ENCODE data around the gene MAGI2. TPM values are rescaled to one million over a fixed set of nuclear protein-coding genes. Genes with fewer than 3 reads are reported as not detected.
"Not testable (repeated sequence)": the region's sequence is repeated elsewhere in the genome, so short reads cannot be mapped to it uniquely, and the experiment has no call there.

The MAGI2 gene
- total RNA-seq, 1 donor from 2014 or later, result 5.4 TPM

DNA sequence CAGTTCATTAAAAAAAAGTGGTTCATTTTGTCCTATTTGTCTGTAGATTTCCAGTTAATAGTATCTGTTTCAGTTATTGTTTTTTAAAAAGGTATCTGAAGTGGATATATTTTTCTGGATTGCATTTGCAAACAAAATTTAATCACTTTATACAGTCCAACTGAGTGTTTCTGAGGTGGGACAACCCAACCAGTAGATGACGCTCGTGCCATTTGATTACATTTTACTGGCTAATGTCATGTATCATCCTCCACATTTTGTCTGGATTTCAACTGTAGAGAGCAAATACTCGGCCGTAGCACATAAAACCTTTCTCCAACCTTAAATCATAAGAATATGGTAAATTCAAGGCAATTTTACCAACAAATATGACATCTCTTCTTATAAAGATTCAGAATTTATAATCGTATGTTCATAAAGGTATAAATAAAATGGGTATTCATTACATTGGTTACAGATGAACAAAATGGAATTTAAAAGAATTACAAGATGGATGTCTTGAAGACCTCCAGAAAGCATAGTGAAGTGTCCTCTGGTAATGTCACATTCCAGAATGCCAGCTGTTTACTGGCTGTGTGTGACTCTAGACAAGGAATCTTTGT, 865.9 kb downstream of the MAGI2 start:
- Mint-ChIP-seq H3K27ac (ENCODE audit: unreplicated experiment) (no peak overlapping the region), H3K36me3 (ENCODE audit: low read depth, unreplicated experiment) (no peaks in the 10 kb centered on the region), H3K9me3 (ENCODE audit: unreplicated experiment) (no peaks in the 10 kb centered on the region), H3K4me3 (ENCODE audit: unreplicated experiment) (no peak overlapping the region), H3K27me3 (ENCODE audit: low read depth, unreplicated experiment) (no peaks in the 10 kb centered on the region), H3K4me1 (ENCODE audit: low read depth, unreplicated experiment) (peaks cover 2% of the 10 kb centered on the region)
- no peaks in the 10 kb centered on the region for H3K27me3 ChIP-seq (ENCODE audit: insufficient read depth, low read length)
- no peaks in the 10 kb centered on the region for H3K4me1 ChIP-seq (ENCODE audit: insufficient read depth, low read length)
- H4K20me1 ChIP-seq (ENCODE audit: insufficient read depth, low read length), result no peaks in the 10 kb centered on the region
- H3K9me3 ChIP-seq (ENCODE audit: insufficient read depth, low read depth, low read length), result no peaks in the 10 kb centered on the region
- TF ChIP-seq EZH2 (IDR thresholded peaks at IDR 0.05; ENCODE audit: insufficient read depth, low read length), result no peak
- TF ChIP-seq, protein P1, sequence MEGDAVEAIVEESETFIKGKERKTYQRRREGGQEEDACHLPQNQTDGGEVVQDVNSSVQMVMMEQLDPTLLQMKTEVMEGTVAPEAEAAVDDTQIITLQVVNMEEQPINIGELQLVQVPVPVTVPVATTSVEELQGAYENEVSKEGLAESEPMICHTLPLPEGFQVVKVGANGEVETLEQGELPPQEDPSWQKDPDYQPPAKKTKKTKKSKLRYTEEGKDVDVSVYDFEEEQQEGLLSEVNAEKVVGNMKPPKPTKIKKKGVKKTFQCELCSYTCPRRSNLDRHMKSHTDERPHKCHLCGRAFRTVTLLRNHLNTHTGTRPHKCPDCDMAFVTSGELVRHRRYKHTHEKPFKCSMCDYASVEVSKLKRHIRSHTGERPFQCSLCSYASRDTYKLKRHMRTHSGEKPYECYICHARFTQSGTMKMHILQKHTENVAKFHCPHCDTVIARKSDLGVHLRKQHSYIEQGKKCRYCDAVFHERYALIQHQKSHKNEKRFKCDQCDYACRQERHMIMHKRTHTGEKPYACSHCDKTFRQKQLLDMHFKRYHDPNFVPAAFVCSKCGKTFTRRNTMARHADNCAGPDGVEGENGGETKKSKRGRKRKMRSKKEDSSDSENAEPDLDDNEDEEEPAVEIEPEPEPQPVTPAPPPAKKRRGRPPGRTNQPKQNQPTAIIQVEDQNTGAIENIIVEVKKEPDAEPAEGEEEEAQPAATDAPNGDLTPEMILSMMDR (IDR thresholded peaks at IDR 0.05; ENCODE audit: insufficient read depth, low read depth, low read length), result peak; percentile 15
- no peak overlapping the region for H3K4me3 ChIP-seq (ENCODE audit: insufficient read depth, low read depth, low read length)
- H2AFZ ChIP-seq (ENCODE audit: low read depth, low read length), result no peak overlapping the region
- no peak overlapping the region for H3K9ac ChIP-seq (ENCODE audit: low read length)
- no peaks in the 10 kb centered on the region for H3K36me3 ChIP-seq (ENCODE audit: insufficient read depth, low read length)
- H3K79me2 ChIP-seq (ENCODE audit: insufficient read depth, low read length), result no peaks in the 10 kb centered on the region
- DNase-seq (ENCODE audit: low read depth) (no peak), FAIRE-seq (no peak)
- H3K27ac ChIP-seq (ENCODE audit: low read depth, low read length), result no peak overlapping the region
- H3K4me2 ChIP-seq (ENCODE audit: low read length), result no peak overlapping the region

DNA sequence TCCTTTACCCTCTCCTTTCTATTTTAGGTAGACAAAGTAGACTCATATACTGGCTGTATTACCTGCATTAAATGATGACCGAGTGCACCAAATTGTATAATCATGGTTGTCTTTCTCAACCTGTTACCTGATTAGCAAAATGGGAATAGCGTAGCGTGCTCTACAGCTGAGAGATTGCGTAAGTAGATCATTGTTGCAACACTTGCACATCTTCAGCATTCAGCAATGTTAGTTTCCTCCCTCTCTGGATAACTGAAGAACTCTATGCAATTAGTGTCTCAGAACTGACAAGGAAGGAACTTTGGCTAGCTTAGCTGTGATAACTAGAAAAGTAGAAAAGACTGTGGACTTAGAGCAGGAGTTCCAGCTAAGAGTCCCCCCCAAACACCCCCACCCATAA, 867.5 kb downstream of the MAGI2 start:
- no peak overlapping the region for H3K9ac ChIP-seq (ENCODE audit: low read length)
- no peak overlapping the region for H3K4me2 ChIP-seq (ENCODE audit: low read length)
- no peaks in the 10 kb centered on the region for H4K20me1 ChIP-seq (ENCODE audit: insufficient read depth, low read length)
- no peak overlapping the region for H2AFZ ChIP-seq (ENCODE audit: low read depth, low read length)
- H3K4me1 ChIP-seq (ENCODE audit: insufficient read depth, low read length), result no peaks in the 10 kb centered on the region
- no peak overlapping the region for H3K27ac ChIP-seq (ENCODE audit: low read depth, low read length)
- H3K27ac Mint-ChIP-seq (ENCODE audit: unreplicated experiment), result no peak overlapping the region
- no peaks in the 10 kb centered on the region for H3K9me3 ChIP-seq (ENCODE audit: insufficient read depth, low read depth, low read length)
- DNase-seq (ENCODE audit: low read depth) (no peak), FAIRE-seq (no peak)
- H3K9me3 Mint-ChIP-seq (ENCODE audit: unreplicated experiment), result no peaks in the 10 kb centered on the region
- H3K79me2 ChIP-seq (ENCODE audit: insufficient read depth, low read length), result no peaks in the 10 kb centered on the region
- H3K4me3 Mint-ChIP-seq (ENCODE audit: unreplicated experiment), result no peak overlapping the region
- no peaks in the 10 kb centered on the region for H3K36me3 ChIP-seq (ENCODE audit: insufficient read depth, low read length)
- no peaks in the 10 kb centered on the region for H3K27me3 Mint-ChIP-seq (ENCODE audit: low read depth, unreplicated experiment)
- TF ChIP-seq EZH2 (IDR thresholded peaks at IDR 0.05; ENCODE audit: insufficient read depth, low read length), result no peak
- TF ChIP-seq, protein P1 (IDR thresholded peaks at IDR 0.05; ENCODE audit: insufficient read depth, low read depth, low read length), result no peak
- no peaks in the 10 kb centered on the region for H3K27me3 ChIP-seq (ENCODE audit: insufficient read depth, low read length)
- H3K4me1 Mint-ChIP-seq (ENCODE audit: low read depth, unreplicated experiment), result peaks cover 2% of the 10 kb centered on the region
- H3K4me3 ChIP-seq (ENCODE audit: insufficient read depth, low read depth, low read length), result no peak overlapping the region
- H3K36me3 Mint-ChIP-seq (ENCODE audit: low read depth, unreplicated experiment), result no peaks in the 10 kb centered on the region

DNA sequence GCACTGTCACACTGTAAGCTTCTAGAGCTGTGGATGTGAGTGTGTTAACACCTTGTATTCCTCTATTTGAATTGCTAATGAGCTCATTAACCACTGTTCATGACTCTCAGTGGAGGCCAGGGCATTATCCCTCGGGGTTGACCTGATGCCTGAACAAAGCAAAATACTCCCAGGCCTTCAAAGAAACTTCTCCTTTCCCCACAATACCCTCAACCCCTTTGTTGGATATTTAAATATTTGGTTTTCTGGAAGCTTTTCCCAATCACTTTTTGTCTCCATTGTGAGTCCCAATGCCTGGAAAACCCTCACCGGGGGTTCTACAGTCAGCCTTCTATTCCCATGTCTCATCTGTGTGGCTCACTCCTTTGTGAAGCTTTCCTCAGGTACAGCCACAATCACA, 874.8 kb downstream of the MAGI2 start:
- FAIRE-seq, result no peak

DNA sequence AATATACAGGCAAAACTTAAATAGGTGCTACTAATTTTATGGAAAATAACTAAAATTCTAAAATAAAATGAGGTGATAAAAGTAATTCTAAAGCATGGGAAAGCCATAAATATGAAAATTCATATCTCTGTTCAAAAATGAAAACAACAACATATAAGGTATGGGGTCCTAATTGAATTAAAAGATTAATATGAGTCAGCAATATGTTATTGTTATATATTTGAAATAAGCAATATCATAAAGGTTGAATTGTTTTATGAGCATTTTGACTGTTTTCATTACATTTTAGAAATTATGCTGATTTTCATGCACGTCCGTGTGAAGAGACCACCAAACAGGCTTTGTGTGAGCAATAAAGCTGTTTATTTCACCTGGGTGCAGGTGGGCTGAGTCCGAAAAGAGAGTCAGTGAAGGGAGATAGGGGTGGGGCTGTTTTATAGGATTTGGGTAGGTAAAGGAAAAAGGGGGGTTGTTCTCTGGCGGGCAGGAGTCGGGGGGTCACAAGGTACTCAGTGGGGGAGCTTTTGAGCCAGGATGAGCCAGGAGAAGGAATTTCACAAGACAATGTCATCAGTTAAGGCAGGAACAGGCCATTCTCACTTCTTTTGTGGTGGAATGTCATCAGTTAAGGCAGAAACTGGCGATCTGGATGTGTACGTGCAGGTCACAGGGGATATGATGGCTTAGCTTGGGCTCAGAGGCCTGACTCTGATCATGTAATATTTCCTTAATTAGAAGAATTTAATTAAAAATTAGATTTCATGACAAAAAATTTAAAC, 876.1 kb downstream of the MAGI2 start:
- H3K79me2 ChIP-seq (ENCODE audit: insufficient read depth, low read length); H3K4me3 ChIP-seq (ENCODE audit: insufficient read depth, low read depth, low read length); H3K4me1 Mint-ChIP-seq (ENCODE audit: low read depth, unreplicated experiment); H3K4me1 ChIP-seq (ENCODE audit: insufficient read depth, low read length); H3K9ac ChIP-seq (ENCODE audit: low read length); H3K27me3 ChIP-seq (ENCODE audit: insufficient read depth, low read length); H3K4me3 Mint-ChIP-seq (ENCODE audit: unreplicated experiment); DNase-seq (ENCODE audit: low read depth); H3K36me3 ChIP-seq (ENCODE audit: insufficient read depth, low read length); H2AFZ ChIP-seq (ENCODE audit: low read depth, low read length); H3K27ac Mint-ChIP-seq (ENCODE audit: unreplicated experiment); H4K20me1 ChIP-seq (ENCODE audit: insufficient read depth, low read length); H3K27me3 Mint-ChIP-seq (ENCODE audit: low read depth, unreplicated experiment); FAIRE-seq; H3K9me3 Mint-ChIP-seq (ENCODE audit: unreplicated experiment); H3K4me2 ChIP-seq (ENCODE audit: low read length); H3K27ac ChIP-seq (ENCODE audit: low read depth, low read length); H3K36me3 Mint-ChIP-seq (ENCODE audit: low read depth, unreplicated experiment); H3K9me3 ChIP-seq (ENCODE audit: insufficient read depth, low read depth, low read length): not testable (repeated sequence)

More for the DNA sequence above, 874.8 kb downstream of the MAGI2 start:
- DNase-seq (ENCODE audit: low read depth), result no peak
- Mint-ChIP-seq H3K9me3 (ENCODE audit: unreplicated experiment) (no peaks in the 10 kb centered on the region), H3K27ac (ENCODE audit: unreplicated experiment) (no peak overlapping the region), H3K36me3 (ENCODE audit: low read depth, unreplicated experiment) (no peaks in the 10 kb centered on the region), H3K4me3 (ENCODE audit: unreplicated experiment) (no peak overlapping the region), H3K27me3 (ENCODE audit: low read depth, unreplicated experiment) (no peaks in the 10 kb centered on the region), H3K4me1 (ENCODE audit: low read depth, unreplicated experiment) (peaks cover 7% of the 10 kb centered on the region)
- no peak for TF ChIP-seq EZH2 (IDR thresholded peaks at IDR 0.05; ENCODE audit: insufficient read depth, low read length)
- TF ChIP-seq, protein P1 (IDR thresholded peaks at IDR 0.05; ENCODE audit: insufficient read depth, low read depth, low read length), result no peak
- Histone ChIP-seq H3K4me1 (ENCODE audit: insufficient read depth, low read length) (no peaks in the 10 kb centered on the region), H3K9ac (ENCODE audit: low read length) (no peak overlapping the region), H3K27me3 (ENCODE audit: insufficient read depth, low read length) (no peaks in the 10 kb centered on the region), H3K4me3 (ENCODE audit: insufficient read depth, low read depth, low read length) (no peak overlapping the region), H4K20me1 (ENCODE audit: insufficient read depth, low read length) (no peaks in the 10 kb centered on the region), H3K4me2 (ENCODE audit: low read length) (no peak overlapping the region), H3K36me3 (ENCODE audit: insufficient read depth, low read length) (no peaks in the 10 kb centered on the region), H3K27ac (ENCODE audit: low read depth, low read length) (no peak overlapping the region), H3K9me3 (ENCODE audit: insufficient read depth, low read depth, low read length) (no peaks in the 10 kb centered on the region), H2AFZ (ENCODE audit: low read depth, low read length) (no peak overlapping the region), H3K79me2 (ENCODE audit: insufficient read depth, low read length) (no peaks in the 10 kb centered on the region)

All from astrocyte (in vitro differentiated cells and primary cell).